ENCODE data around the gene SLC44A2. TPM values are rescaled to one million over a fixed set of nuclear protein-coding genes. Genes with fewer than 3 reads are reported as not detected.
A peak's percentile ranks its signal among the peaks of the same experiment; 100 is the strongest.
"Not testable (repeated sequence)": the region's sequence is repeated elsewhere in the genome, so short reads cannot be mapped to it uniquely, and the experiment has no call there.

SLC44A2 gene
- total RNA-seq, 1 donor: 49.9 TPM

- peaks cover 99% of the 10 kb centered on the region for H3K79me2 ChIP-seq (ENCODE audit: insufficient read depth, low read length)
- no peak for TF ChIP-seq CTCF (IDR thresholded peaks at IDR 0.05; ENCODE audit: extremely low read depth, low read depth, low read length)
- DNase-seq (ENCODE audit: insufficient read length, low spot score, missing footprints): no peak
- H3K9me3 ChIP-seq (ENCODE audit: low read depth, low read length): no peaks in the 10 kb centered on the region
- H3K4me3 ChIP-seq (ENCODE audit: insufficient read depth, low read length): no peak overlapping the region
- no peak overlapping the region for H2AFZ ChIP-seq (ENCODE audit: low read length)
- peaks cover 45% of the 10 kb centered on the region for H3K36me3 ChIP-seq (ENCODE audit: insufficient read depth, low read length)
- peaks cover 83% of the 10 kb centered on the region for H4K20me1 ChIP-seq (ENCODE audit: insufficient read depth, low read length)
- H3K27ac ChIP-seq (ENCODE audit: low read depth, low read length): peak overlapping the region; percentile 33
- H3K27me3 ChIP-seq (ENCODE audit: insufficient read depth, low read length): no peaks in the 10 kb centered on the region
- H3K4me2 ChIP-seq (ENCODE audit: insufficient read depth, low read length): no peak overlapping the region
- H3K4me1 ChIP-seq (ENCODE audit: insufficient read depth, low read length): peaks cover 7% of the 10 kb centered on the region
Observed at GRCh38 chr19:10669246-10669645, 43.9 kb downstream of the SLC44A2 start.

DNA sequence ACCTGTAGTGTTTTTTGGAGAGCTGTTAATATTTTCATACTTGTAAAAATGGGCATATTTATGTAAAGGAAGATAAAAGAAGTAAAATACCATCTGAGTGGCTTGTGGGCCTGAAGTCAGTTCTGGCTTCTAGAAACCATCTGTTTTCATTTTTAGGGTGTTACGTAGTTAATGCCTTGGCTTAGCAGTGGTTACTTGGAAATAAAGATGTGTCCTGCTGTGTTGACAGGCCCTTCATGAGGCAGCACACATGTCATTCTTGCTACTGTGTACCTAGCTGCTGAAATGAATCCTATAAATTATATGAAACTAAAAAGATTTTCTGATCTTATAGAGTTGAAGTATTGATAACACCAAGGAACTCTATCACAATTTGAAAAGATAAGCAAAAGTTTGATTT lies 44.8 kb downstream of the SLC44A2 start:
- H3K4me2 ChIP-seq (ENCODE audit: insufficient read depth, low read length): no peak overlapping the region
- no peak overlapping the region for H3K27ac ChIP-seq (ENCODE audit: low read depth, low read length)
- H3K4me3 ChIP-seq (ENCODE audit: insufficient read depth, low read length): no peak overlapping the region
- H3K36me3 ChIP-seq (ENCODE audit: insufficient read depth, low read length): peaks cover 45% of the 10 kb centered on the region
- DNase-seq (ENCODE audit: insufficient read length, low spot score, missing footprints): no peak
- peaks cover 98% of the 10 kb centered on the region for H3K79me2 ChIP-seq (ENCODE audit: insufficient read depth, low read length)
- no peak for TF ChIP-seq CTCF (IDR thresholded peaks at IDR 0.05; ENCODE audit: extremely low read depth, low read depth, low read length)
- no peaks in the 10 kb centered on the region for H3K9me3 ChIP-seq (ENCODE audit: low read depth, low read length)
- H3K4me1 ChIP-seq (ENCODE audit: insufficient read depth, low read length): peaks cover 7% of the 10 kb centered on the region
- no peaks in the 10 kb centered on the region for H3K27me3 ChIP-seq (ENCODE audit: insufficient read depth, low read length)
- no peak overlapping the region for H2AFZ ChIP-seq (ENCODE audit: low read length)
- H4K20me1 ChIP-seq (ENCODE audit: insufficient read depth, low read length): peaks cover 73% of the 10 kb centered on the region

DNA sequence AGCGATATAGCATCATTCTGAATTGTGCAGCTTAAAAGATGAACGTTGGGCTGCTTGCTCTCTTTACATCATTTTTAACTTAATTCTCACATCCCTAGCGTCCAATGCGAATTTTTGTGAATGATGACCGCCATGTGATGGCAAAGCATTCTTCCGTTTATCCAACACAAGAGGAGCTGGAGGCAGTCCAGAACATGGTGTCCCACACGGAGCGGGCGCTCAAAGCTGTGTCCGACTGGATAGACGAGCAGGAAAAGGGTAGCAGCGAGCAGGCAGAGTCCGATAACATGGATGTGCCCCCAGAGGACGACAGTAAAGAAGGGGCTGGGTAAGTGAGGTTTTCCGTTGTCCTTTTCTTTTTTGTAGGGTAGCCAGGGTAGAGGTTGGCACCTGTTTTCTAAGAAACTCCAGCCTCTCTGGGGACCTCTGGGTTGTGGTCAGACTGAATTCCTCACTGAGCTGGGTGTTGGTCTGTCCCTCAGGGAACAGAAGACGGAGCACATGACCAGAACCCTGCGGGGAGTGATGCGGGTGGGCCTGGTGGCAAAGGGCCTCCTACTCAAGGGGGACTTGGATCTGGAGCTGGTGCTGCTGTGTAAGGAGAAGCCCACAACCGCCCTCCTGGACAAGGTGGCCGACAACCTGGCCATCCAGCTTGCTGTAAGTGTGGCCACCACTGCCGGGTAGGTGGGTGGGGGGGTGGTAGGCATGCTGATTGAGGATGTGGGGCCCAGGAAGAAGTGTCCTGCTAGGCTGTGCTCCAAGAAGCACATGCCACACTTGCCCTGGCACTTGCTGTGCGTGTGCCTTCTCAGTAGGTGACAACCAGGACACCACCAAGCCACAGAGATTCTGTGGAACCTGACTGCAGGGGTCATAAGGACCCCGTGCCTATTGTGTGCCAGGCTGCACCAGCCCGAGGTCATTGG lies 45.8 kb downstream of the SLC44A2 start:
- Histone ChIP-seq H3K36me3 (ENCODE audit: insufficient read depth, low read length) (peaks cover 48% of the 10 kb centered on the region), H3K4me1 (ENCODE audit: insufficient read depth, low read length) (peaks cover 7% of the 10 kb centered on the region)
- no peak for TF ChIP-seq CTCF (IDR thresholded peaks at IDR 0.05; ENCODE audit: extremely low read depth, low read depth, low read length)

GRCh38 chr19:10671922-10672321 lies 46.6 kb downstream of the SLC44A2 start:
- H3K27ac ChIP-seq (ENCODE audit: low read depth, low read length): peak overlapping the region; percentile 17
- not testable (repeated sequence) for DNase-seq (ENCODE audit: insufficient read length, low spot score, missing footprints); H3K4me2 ChIP-seq (ENCODE audit: insufficient read depth, low read length); H3K27me3 ChIP-seq (ENCODE audit: insufficient read depth, low read length); H2AFZ ChIP-seq (ENCODE audit: low read length); H3K4me3 ChIP-seq (ENCODE audit: insufficient read depth, low read length); H3K4me1 ChIP-seq (ENCODE audit: insufficient read depth, low read length); H3K9me3 ChIP-seq (ENCODE audit: low read depth, low read length)
- H4K20me1 ChIP-seq (ENCODE audit: insufficient read depth, low read length): peaks cover 61% of the 10 kb centered on the region
- H3K79me2 ChIP-seq (ENCODE audit: insufficient read depth, low read length): peaks cover 92% of the 10 kb centered on the region
- H3K36me3 ChIP-seq (ENCODE audit: insufficient read depth, low read length): peaks cover 48% of the 10 kb centered on the region

More for the DNA sequence above, 45.8 kb downstream of the SLC44A2 start:
- no peak for DNase-seq (ENCODE audit: insufficient read length, low spot score, missing footprints)
- no peak overlapping the region for H3K4me2 ChIP-seq (ENCODE audit: insufficient read depth, low read length)
- H3K27ac ChIP-seq (ENCODE audit: low read depth, low read length): peak overlapping the region; percentile 17
- no peaks in the 10 kb centered on the region for H3K9me3 ChIP-seq (ENCODE audit: low read depth, low read length)
- no peaks in the 10 kb centered on the region for H3K27me3 ChIP-seq (ENCODE audit: insufficient read depth, low read length)
- H2AFZ ChIP-seq (ENCODE audit: low read length): no peak overlapping the region
- no peak overlapping the region for H3K4me3 ChIP-seq (ENCODE audit: insufficient read depth, low read length)
- peaks cover 97% of the 10 kb centered on the region for H3K79me2 ChIP-seq (ENCODE audit: insufficient read depth, low read length)
- H4K20me1 ChIP-seq (ENCODE audit: insufficient read depth, low read length): peaks cover 69% of the 10 kb centered on the region

DNA sequence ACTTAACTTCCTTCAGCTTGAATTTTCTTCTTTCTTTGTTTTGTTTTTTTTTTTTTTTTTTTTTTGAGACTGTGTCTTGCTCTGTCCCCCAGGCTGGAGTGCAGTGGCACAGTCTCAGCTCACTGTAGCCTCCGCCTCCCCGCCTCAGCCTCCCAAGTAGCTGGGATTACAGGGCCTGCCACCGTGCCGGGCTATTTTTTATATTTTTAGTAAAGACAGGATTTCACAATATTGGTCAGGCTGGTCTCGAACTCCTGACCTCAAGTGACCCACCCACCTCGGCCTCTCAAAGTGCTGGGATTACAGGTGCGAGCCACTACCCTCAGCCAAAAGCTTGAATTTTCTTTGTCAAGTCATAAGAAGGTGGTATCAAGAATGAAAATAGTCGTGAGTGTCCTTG lies 49.9 kb downstream of the SLC44A2 start:
- peaks cover 74% of the 10 kb centered on the region for H3K36me3 ChIP-seq (ENCODE audit: insufficient read depth, low read length)

More for the DNA sequence above, 49.9 kb downstream of the SLC44A2 start:
- H3K4me3 ChIP-seq (ENCODE audit: insufficient read depth, low read length); H3K27ac ChIP-seq (ENCODE audit: low read depth, low read length); DNase-seq (ENCODE audit: insufficient read length, low spot score, missing footprints); H3K27me3 ChIP-seq (ENCODE audit: insufficient read depth, low read length); H3K9me3 ChIP-seq (ENCODE audit: low read depth, low read length); H3K4me1 ChIP-seq (ENCODE audit: insufficient read depth, low read length); H2AFZ ChIP-seq (ENCODE audit: low read length); H3K4me2 ChIP-seq (ENCODE audit: insufficient read depth, low read length): not testable (repeated sequence)
- H4K20me1 ChIP-seq (ENCODE audit: insufficient read depth, low read length): peaks cover 53% of the 10 kb centered on the region
- peaks cover 91% of the 10 kb centered on the region for H3K79me2 ChIP-seq (ENCODE audit: insufficient read depth, low read length)
